ENCODE results near the gene ETS2.

Gene ETS2

GRCh38 chr21:38802050-38803026 is 3.4 kb upstream of the ETS2 start:
- no peak for DNase-seq

GRCh38 chr21:38803075-38803660 is 2.6 kb upstream of the ETS2 start:
- no peak for DNase-seq

GRCh38 chr21:38804030-38804788 is 1.5 kb upstream of the ETS2 start:
- DNase-seq = no peak

GRCh38 chr21:38804789-38805327 is 871 bp upstream of the ETS2 start:
- DNase-seq = peak; percentile 70

- DNase-seq = peak; percentile 19
Observed at GRCh38 chr21:38806153-38806941, 618 bp downstream of the ETS2 start.

GRCh38 chr21:38806942-38807284 is 1.2 kb downstream of the ETS2 start:
- peak; percentile 19 for DNase-seq

GRCh38 chr21:38807441-38807871 is 1.7 kb downstream of the ETS2 start:
- peak; percentile 66 for DNase-seq

- DNase-seq = no peak
Observed at GRCh38 chr21:38807986-38808385, 2.3 kb downstream of the ETS2 start.

- DNase-seq = no peak
Observed at GRCh38 chr21:38809198-38809878, 3.6 kb downstream of the ETS2 start.

GRCh38 chr21:38810034-38810825 is 4.5 kb downstream of the ETS2 start:
- DNase-seq = no peak

GRCh38 chr21:38810826-38811164 is 5.1 kb downstream of the ETS2 start:
- DNase-seq = no peak

- DNase-seq = no peak
Observed at GRCh38 chr21:38811257-38811656, 5.5 kb downstream of the ETS2 start.

GRCh38 chr21:38813143-38813542 is 7.4 kb downstream of the ETS2 start:
- DNase-seq = no peak

- peak; percentile 30 for DNase-seq
Observed at GRCh38 chr21:38813547-38813946, 7.8 kb downstream of the ETS2 start.

GRCh38 chr21:38814126-38815059 is 8.7 kb downstream of the ETS2 start:
- no peak for DNase-seq

GRCh38 chr21:38815060-38815405 is 9.3 kb downstream of the ETS2 start:
- no peak for DNase-seq

- no peak for DNase-seq
Observed at GRCh38 chr21:38816400-38816977, 10.8 kb downstream of the ETS2 start.

- no peak for DNase-seq
Observed at GRCh38 chr21:38817371-38818324, 11.9 kb downstream of the ETS2 start.
